Keratinocyte (primary cell): ENCODE results near the gene ARMC5.
"Not testable (repeated sequence)": the region's sequence is repeated elsewhere in the genome, so short reads cannot be mapped to it uniquely, and the experiment has no call there.

Experiments
- EZH2 ChIP-seq: IDR thresholded peaks from one replicate; pipeline ENCODE4 v1.6.1; 2012; ENCODE audit warnings: inconsistent platforms, mild to moderate bottlenecking, low read length, moderate library complexity
- TF ChIP-seq, protein P1 (sequence below), 3 experiments: IDR thresholded peaks in 1 of 3; conservative IDR thresholded peaks in 1 of 3; optimal IDR thresholded peaks in 1 of 3; 2 replicates in 2 of 3; 3 replicates in 1 of 3; pipeline versions ENCODE3 to v1.5.1; 2011; ENCODE audit warnings: low read length in 3 of 3, mild to moderate bottlenecking in 3 of 3, moderate library complexity in 2 of 3, control low read depth in 1 of 3, inconsistent platforms in 1 of 3; ENCODE audit not compliant: insufficient read depth in 2 of 3; ENCODE audit errors: extremely low read depth in 1 of 3

DNA sequence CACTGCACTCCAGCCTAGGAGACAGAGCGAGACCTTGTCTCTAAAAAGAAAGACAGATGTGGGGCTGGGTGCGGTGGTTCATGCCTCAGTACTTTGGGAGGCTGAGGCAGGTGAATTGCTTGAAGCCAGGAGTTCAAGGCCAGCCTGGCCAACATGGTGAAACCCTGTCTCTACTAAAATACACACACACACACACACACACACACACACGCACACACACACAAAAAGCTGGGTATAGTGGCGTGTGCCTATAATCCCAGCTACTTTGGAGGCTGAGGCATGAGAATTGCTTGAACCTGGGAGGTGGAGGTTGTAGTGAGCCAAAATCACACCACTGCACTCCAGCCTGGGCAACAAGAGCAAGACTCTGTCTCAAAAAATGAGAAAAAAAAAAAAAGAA, 24.7 kb downstream of the ARMC5 start:
- TF ChIP-seq, protein P1, sequence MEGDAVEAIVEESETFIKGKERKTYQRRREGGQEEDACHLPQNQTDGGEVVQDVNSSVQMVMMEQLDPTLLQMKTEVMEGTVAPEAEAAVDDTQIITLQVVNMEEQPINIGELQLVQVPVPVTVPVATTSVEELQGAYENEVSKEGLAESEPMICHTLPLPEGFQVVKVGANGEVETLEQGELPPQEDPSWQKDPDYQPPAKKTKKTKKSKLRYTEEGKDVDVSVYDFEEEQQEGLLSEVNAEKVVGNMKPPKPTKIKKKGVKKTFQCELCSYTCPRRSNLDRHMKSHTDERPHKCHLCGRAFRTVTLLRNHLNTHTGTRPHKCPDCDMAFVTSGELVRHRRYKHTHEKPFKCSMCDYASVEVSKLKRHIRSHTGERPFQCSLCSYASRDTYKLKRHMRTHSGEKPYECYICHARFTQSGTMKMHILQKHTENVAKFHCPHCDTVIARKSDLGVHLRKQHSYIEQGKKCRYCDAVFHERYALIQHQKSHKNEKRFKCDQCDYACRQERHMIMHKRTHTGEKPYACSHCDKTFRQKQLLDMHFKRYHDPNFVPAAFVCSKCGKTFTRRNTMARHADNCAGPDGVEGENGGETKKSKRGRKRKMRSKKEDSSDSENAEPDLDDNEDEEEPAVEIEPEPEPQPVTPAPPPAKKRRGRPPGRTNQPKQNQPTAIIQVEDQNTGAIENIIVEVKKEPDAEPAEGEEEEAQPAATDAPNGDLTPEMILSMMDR (optimal IDR thresholded peaks at IDR 0.05 in 1 of 3, IDR thresholded peaks at IDR 0.05 in 1 of 3, conservative IDR thresholded peaks at IDR 0.05 in 1 of 3; ENCODE audit: extremely low read depth in 1 of 3, insufficient read depth in 2 of 3, low read length in 3 of 3): not testable (repeated sequence)
- TF ChIP-seq EZH2: not testable (repeated sequence)
